ENCODE measurements around the gene BRAT1.

BRAT1 gene

GRCh38 chr7:2546776-2547586, 8.3 kb downstream of the BRAT1 start:
- H3K4me3 ChIP-seq: no peak overlapping the region
- TF ChIP-seq CTCF (IDR thresholded peaks at IDR 0.05): no peak
- H3K27ac ChIP-seq: no peak overlapping the region
- no peak for DNase-seq (ENCODE audit: low spot score)

- DNase-seq (ENCODE audit: low spot score): no peak
- TF ChIP-seq CTCF (IDR thresholded peaks at IDR 0.05): no peak
- H3K4me3 ChIP-seq: no peak overlapping the region
- H3K27ac ChIP-seq: no peak overlapping the region
These were observed 9.4 kb downstream of the BRAT1 start for GRCh38 chr7:2545746-2546425.

- no peak for DNase-seq (ENCODE audit: low spot score)
- no peak overlapping the region for H3K4me3 ChIP-seq
- TF ChIP-seq CTCF (IDR thresholded peaks at IDR 0.05): no peak
- H3K27ac ChIP-seq: no peak overlapping the region
These were observed 10.7 kb downstream of the BRAT1 start for GRCh38 chr7:2544541-2545188.

- H3K27ac ChIP-seq: no peak overlapping the region
- no peak for TF ChIP-seq CTCF (IDR thresholded peaks at IDR 0.05)
- peak; percentile 55 for DNase-seq (ENCODE audit: low spot score)
- H3K4me3 ChIP-seq: no peak overlapping the region
These were observed 12.1 kb downstream of the BRAT1 start for GRCh38 chr7:2542916-2543871.

GRCh38 chr7:2542011-2542915, 13.1 kb downstream of the BRAT1 start:
- no peak overlapping the region for H3K4me3 ChIP-seq
- peak; percentile 60 for DNase-seq (ENCODE audit: low spot score)
- no peak overlapping the region for H3K27ac ChIP-seq
- no peak for TF ChIP-seq CTCF (IDR thresholded peaks at IDR 0.05)

Measured in coronary artery (tissue), 2 donors.